Stimulated activated naive CD8-positive, alpha-beta T cell treated with anti-CD3 and anti-CD28 coated beads, Interleukin-15, amount 100 ng/mL, for 72 hours (primary cell): ENCODE measurements around the gene C1QC.

Experiments used
- ATAC-seq: fragments of 150-1000 bp; cut with Tn5 transposase; 2 replicates; pipeline ENCODE4 v1.10.0; 2021; ENCODE audit warnings: mild to moderate bottlenecking, moderate library complexity
- DNase-seq, 2 donors: peaks; one replicate each; pipeline ENCODE4 v3.0.0; 2021 to 2022
- H3K27ac Mint-ChIP-seq, 2 donors: one replicate each; pipeline ENCODE4 v1.8.0; 2022; ENCODE audit warnings: mild to moderate bottlenecking in 2 of 2, mixed read lengths in 2 of 2, moderate library complexity in 2 of 2
- H3K27me3 Mint-ChIP-seq: one replicate; pipeline ENCODE4 v1.8.0; 2022; ENCODE audit warnings: mixed read lengths
- H3K4me1 Mint-ChIP-seq: one replicate; pipeline ENCODE4 v1.8.0; 2022; ENCODE audit warnings: mild to moderate bottlenecking, mixed read lengths
- H3K4me3 Mint-ChIP-seq, 2 donors: one replicate each; pipeline ENCODE4 v1.8.0; 2022; ENCODE audit warnings: mild to moderate bottlenecking in 2 of 2, mixed read lengths in 2 of 2, moderate library complexity in 1 of 2
- H3K9me3 Mint-ChIP-seq, 2 donors: one replicate each; pipeline ENCODE4 v1.8.0; 2022; ENCODE audit warnings: mixed read lengths in 2 of 2

C1QC gene

DNA sequence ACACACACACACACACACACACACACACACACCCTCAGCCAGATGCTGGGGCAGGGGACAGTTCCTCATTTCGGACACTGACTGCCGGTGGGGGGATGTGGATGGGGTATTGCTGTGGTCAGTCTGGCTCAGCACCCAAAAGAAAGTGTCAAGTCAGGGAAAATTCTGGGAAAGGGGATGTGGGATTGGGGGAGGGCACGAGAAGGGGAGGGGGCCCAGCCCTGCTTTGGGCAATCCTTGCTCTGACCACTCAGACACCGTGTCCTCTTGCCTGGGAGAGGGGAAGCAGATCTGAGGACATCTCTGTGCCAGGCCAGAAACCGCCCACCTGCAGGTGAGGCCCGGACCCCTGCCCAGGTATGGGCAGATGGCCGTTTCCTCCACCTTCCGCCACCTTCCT, at the start of gene C1QC:
Gene C1QC, plus strand, starts transcription at position 253 of the 400 bp plus-strand sequence. CDS start 391 bp downstream, outside the sequence.
- Mint-ChIP-seq H3K4me3 (no peak within 1 kb of the TSS), H3K9me3 (no peaks in the 10 kb centered on the region), H3K27ac (no peak within 1 kb of the TSS), H3K27me3 (peaks cover 42% of the 10 kb centered on the region), H3K4me1 (no peaks in the 10 kb centered on the region)
- ATAC-seq: no peak
- no peak for DNase-seq

DNA sequence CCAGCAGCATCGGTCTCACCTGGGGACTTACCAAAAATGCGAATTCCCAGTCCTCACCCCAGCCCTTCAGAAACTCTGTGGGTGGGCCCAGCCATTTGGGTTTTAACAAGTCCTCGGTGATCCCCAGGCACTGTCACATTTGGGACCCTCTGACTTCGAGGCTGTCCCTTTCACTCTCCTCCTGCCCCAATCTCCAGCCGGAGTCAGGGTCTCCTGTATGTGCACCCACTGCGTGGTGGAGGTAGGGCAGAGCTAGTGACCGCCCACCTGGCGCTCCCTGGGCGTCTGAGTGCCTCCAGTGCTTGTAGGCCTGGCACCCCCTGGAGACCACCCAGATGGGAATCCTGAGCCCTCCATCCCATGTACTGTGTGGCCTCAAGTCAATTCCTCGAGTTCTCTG, 49.0 kb upstream of the C1QC start:
- no peak for ATAC-seq
- Mint-ChIP-seq H3K9me3 (no peaks in the 10 kb centered on the region), H3K4me1 (no peaks in the 10 kb centered on the region), H3K4me3 (no peak overlapping the region), H3K27me3 (peaks cover 68% of the 10 kb centered on the region), H3K27ac (no peak overlapping the region)
- DNase-seq: no peak

DNA sequence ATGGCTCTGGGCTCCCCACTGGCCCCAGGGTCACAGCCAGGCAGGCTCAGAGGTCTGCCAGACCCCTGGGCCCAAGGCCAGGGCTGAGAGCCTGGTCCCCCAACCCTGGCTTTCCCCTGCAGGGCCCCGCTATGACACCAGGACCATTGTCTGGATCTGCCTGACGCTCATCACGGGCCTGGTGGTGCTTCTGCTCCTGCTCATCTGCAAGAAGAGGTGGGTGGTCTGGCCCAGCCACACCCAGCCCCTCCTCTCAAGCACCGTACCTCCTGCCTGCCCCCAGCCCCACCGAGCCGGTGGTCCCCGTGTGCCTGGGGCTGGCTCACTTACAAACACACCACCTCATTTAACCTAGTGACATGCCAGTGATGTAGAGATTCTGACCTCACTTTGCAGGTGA, 48.3 kb upstream of the C1QC start:
- H3K9me3 Mint-ChIP-seq: no peaks in the 10 kb centered on the region
- H3K27me3 Mint-ChIP-seq: peaks cover 63% of the 10 kb centered on the region
- DNase-seq (no peak), ATAC-seq (no peak)
- no peak overlapping the region for H3K4me3 Mint-ChIP-seq
- H3K4me1 Mint-ChIP-seq: no peaks in the 10 kb centered on the region
- no peak overlapping the region for H3K27ac Mint-ChIP-seq

DNA sequence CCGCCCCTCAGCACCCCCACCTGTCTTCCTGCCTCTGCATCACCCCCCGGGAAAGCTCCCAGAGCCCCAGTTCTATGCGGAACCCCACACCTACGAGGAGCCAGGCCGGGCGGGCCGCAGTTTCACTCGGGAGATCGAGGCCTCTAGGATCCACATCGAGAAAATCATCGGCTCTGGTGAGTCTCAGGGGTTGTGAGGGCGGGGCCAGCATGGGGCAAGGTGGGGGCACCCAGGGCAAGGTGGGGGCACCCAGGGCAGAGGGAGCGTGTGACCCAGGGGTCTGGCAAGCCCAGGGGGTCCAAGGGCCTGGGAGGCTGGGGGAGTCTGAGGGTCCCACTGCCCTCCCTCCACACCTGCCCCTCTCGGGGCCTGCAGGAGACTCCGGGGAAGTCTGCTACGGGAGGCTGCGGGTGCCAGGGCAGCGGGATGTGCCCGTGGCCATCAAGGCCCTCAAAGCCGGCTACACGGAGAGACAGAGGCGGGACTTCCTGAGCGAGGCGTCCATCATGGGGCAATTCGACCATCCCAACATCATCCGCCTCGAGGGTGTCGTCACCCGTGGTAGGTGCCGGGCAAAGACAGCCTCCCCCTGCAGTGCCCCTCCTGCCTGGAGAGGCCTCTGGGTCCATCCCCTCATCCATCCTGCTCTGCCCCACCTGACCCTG, 46.0 kb upstream of the C1QC start:
- Mint-ChIP-seq H3K9me3 (no peaks in the 10 kb centered on the region), H3K4me1 (no peaks in the 10 kb centered on the region), H3K27ac (no peak overlapping the region), H3K27me3 (peaks cover 52% of the 10 kb centered on the region), H3K4me3 (no peak overlapping the region)
- no peak for ATAC-seq
- DNase-seq: no peak

DNA sequence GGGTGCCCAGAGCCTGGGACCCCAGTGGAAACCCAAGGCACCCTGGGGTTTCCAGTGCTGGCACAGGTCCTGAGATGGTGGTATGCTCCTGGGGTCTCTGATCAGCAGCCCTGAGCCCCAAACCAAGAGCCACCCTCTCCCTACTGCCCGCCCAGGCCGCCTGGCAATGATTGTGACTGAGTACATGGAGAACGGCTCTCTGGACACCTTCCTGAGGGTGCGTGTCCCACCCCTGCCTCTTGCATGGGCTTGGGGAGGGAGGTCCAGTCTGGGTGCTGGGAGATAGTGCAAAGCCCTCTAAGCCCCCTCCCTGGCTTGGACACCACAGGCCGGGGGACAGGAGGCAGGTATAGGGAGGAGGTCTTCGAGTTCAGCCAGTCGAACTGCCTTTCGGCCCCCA, 45.4 kb upstream of the C1QC start:
- DNase-seq: no peak
- Mint-ChIP-seq H3K4me1 (no peaks in the 10 kb centered on the region), H3K27me3 (peaks cover 46% of the 10 kb centered on the region), H3K4me3 (no peak overlapping the region), H3K9me3 (no peaks in the 10 kb centered on the region), H3K27ac (no peak overlapping the region)
- no peak for ATAC-seq

DNA sequence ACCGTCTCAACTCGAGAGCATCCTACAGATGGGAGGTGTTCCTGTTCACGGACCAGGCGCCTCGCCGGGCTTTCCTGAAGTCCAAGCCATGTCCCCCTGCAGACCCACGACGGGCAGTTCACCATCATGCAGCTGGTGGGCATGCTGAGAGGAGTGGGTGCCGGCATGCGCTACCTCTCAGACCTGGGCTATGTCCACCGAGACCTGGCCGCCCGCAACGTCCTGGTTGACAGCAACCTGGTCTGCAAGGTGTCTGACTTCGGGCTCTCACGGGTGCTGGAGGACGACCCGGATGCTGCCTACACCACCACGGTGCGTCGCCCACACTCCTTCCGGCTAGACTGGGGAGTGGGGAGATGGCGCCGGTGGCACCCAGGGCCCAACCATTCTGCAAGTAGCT, 44.7 kb upstream of the C1QC start:
- DNase-seq (no peak), ATAC-seq (no peak)
- Mint-ChIP-seq H3K9me3 (no peaks in the 10 kb centered on the region), H3K4me1 (no peaks in the 10 kb centered on the region), H3K4me3 (no peak overlapping the region), H3K27ac (no peak overlapping the region), H3K27me3 (peaks cover 49% of the 10 kb centered on the region)

DNA sequence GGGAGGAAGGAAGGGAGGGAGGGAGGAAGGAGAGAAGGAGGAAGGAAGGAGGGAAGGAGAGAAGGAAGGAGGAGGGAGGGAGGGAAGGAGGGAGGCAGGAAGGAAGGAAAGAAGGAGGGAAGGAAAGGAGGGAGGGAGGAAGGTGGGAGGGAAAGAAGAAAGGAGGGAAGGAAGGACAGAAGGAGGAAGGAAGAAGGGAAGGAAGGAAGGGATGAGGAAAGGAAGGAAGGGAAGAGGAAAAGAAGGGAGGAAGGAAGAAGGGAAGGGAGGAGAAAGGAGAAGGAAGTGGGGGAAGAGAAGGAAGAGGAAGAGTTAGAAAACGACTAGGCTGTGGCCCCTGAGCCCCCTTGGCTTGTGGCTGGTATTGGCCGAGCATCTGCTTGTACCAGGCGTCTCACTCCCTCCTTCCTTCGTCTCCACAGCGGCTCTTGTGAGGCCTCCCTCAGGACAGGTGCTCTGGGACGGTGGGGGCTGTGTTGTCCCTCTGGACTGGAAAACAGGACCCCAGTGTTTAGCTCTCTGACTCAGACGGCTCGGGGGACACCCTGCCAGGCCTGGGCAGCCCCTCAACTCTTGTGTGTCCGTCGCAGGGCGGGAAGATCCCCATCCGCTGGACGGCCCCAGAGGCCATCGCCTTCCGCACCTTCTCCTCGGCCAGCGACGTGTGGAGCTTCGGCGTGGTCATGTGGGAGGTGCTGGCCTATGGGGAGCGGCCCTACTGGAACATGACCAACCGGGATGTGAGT, 43.2 kb upstream of the C1QC start:
- no peaks in the 10 kb centered on the region for H3K9me3 Mint-ChIP-seq
- ATAC-seq (no peak), DNase-seq (no peak)
- H3K4me3 Mint-ChIP-seq: no peak overlapping the region
- no peaks in the 10 kb centered on the region for H3K4me1 Mint-ChIP-seq
- H3K27ac Mint-ChIP-seq: no peak overlapping the region
- peaks cover 50% of the 10 kb centered on the region for H3K27me3 Mint-ChIP-seq

DNA sequence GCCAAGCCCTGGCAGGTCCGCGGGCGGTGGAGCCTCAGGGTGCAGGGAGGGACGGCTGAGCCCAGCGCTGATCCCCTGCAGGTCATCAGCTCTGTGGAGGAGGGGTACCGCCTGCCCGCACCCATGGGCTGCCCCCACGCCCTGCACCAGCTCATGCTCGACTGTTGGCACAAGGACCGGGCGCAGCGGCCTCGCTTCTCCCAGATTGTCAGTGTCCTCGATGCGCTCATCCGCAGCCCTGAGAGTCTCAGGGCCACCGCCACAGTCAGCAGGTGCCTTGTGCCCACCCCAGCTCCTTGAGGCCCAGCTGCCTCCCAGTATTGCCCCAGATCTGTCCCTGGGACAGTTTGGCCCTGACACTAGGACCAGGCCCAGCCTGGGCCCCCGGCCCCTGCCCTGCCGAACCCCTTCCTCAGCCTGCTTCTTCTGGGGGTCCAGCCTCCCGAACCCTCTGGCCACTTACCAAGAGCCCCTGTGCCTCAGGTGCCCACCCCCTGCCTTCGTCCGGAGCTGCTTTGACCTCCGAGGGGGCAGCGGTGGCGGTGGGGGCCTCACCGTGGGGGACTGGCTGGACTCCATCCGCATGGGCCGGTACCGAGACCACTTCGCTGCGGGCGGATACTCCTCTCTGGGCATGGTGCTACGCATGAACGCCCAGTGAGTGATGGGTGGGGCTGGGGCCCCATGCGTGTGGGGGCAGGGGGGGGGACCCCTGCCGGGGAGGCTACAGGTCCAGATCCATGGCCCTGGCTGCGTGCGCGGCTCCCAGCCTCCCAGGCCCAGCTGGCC, 42.4 kb upstream of the C1QC start:
- Mint-ChIP-seq H3K27ac (no peak overlapping the region), H3K9me3 (no peaks in the 10 kb centered on the region), H3K27me3 (peaks cover 50% of the 10 kb centered on the region), H3K4me1 (no peaks in the 10 kb centered on the region), H3K4me3 (no peak overlapping the region)
- ATAC-seq (peak; percentile 43), DNase-seq (no peak)

DNA sequence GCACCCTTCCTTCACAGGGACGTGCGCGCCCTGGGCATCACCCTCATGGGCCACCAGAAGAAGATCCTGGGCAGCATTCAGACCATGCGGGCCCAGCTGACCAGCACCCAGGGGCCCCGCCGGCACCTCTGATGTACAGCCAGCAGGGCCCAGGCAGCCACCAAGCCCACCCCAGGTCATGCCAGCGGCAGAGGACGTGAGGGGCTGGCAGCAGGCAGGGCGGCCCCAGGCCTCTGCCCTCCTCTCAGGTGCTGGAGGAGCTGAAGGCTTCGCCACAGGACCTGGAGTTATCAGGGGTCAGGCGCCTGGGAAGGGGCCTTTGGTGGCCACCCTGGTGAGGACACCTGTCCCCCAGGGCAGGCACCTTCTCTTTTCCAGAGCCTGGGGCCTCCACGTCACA, 41.8 kb upstream of the C1QC start:
- DNase-seq: no peak
- no peaks in the 10 kb centered on the region for H3K9me3 Mint-ChIP-seq
- no peak overlapping the region for H3K4me3 Mint-ChIP-seq
- ATAC-seq: no peak
- H3K27ac Mint-ChIP-seq: no peak overlapping the region
- H3K27me3 Mint-ChIP-seq: peaks cover 53% of the 10 kb centered on the region
- H3K4me1 Mint-ChIP-seq: no peaks in the 10 kb centered on the region

DNA sequence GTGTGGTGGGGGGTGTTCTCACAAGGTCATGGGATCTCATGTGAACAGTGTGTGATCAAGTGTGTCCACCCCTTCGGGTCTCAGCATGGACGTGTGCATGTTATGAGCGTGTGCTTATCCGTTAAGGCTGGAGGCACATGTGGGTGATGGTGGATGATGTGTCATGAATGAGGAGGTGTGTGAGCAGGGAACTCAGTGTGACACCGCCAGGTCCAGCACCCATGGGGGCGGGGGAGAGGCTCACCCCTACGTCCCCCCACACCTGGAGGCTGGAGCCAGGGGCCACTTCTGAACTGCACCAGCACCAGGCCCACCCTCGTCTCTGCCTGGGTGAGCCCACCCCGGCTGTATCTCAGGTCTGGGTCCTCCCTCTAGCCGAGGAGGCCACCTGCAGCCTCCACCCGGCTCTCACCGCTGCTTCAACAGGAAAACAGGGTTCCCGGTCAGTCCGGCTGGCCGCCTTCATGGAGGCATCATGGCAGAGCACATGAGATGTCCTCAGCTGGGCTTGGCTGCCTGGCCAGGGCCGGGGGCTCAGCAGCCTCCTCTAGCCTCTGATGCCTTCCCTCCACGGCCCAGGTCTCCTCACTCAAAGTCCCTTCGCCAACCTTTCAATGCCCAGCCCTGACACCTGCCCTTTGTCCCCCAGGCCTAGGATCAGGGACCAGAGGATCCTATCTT, 41.2 kb upstream of the C1QC start:
- Mint-ChIP-seq H3K27ac (no peak overlapping the region), H3K27me3 (peaks cover 55% of the 10 kb centered on the region), H3K4me1 (no peaks in the 10 kb centered on the region), H3K4me3 (no peak overlapping the region), H3K9me3 (no peaks in the 10 kb centered on the region)
- ATAC-seq: no peak
- DNase-seq: no peak

DNA sequence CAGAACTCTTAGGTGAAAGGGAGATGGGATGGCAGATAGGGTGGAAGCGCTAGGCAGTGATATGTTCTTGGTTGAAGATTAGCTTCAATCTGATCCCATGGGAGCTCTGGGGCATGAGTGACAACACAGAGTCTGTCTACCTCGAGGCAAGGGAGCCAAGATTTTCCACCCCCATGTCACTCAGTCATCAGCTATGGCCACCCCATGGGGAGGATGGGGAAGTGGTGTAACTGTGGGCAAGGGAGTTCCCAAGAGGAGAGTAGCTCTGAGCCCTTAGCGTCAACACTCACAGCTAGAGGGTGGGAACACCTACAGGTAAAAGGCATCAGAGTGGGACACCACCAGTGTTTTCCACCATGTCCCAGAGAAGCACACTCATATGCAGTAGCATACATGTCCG, 37.3 kb upstream of the C1QC start:
- ATAC-seq (no peak), DNase-seq (no peak)
- peaks cover 74% of the 10 kb centered on the region for H3K27me3 Mint-ChIP-seq
- H3K27ac Mint-ChIP-seq: no peak overlapping the region
- no peak overlapping the region for H3K4me3 Mint-ChIP-seq
- no peaks in the 10 kb centered on the region for H3K9me3 Mint-ChIP-seq
- no peaks in the 10 kb centered on the region for H3K4me1 Mint-ChIP-seq

DNA sequence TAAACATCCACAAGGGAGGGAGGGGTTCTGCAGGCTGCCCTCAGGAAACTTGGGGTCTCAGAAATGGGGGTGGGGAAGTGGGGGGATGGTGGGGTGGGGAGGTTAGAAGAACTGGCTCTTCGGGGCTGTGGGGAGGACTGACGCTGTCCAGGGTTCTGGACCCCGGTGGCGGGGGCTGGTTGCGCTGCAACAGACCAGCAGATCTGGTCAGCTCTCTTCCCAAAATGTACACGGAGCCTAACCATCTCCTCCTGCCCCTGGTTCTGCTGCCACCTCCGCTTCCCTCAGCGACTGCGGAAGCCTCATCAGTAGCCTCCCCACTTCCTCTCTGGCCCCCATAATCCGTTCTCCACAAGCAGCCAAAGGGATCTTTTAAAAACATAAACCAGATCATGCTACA, 36.3 kb upstream of the C1QC start:
- Mint-ChIP-seq H3K4me1 (no peaks in the 10 kb centered on the region), H3K4me3 (no peak overlapping the region), H3K27me3 (peaks cover 72% of the 10 kb centered on the region), H3K27ac (no peak overlapping the region), H3K9me3 (no peaks in the 10 kb centered on the region)
- DNase-seq (no peak), ATAC-seq (no peak)

DNA sequence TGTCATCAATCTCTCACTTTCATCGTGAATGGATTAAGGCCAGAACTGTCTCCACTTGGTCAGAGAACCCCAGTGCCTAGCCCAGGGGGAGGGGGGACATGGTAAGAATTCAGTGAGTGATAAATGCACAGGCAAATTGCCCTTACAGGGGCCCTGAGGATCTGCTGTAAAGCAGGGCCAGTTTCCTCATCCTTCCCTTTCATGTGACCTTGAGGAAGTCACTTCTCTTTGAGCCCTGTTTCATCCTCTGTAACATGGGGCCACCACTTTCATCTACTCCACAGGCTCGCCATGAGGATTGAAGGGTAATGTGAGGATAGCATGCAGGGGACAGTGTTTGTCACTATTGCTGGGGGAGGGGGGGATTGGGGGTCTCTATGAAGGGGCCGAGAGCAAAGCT, 35.1 kb upstream of the C1QC start:
- Mint-ChIP-seq H3K4me3 (no peak overlapping the region), H3K27ac (no peak overlapping the region), H3K4me1 (no peaks in the 10 kb centered on the region), H3K27me3 (peaks cover 76% of the 10 kb centered on the region), H3K9me3 (no peaks in the 10 kb centered on the region)
- ATAC-seq (no peak), DNase-seq (no peak)

DNA sequence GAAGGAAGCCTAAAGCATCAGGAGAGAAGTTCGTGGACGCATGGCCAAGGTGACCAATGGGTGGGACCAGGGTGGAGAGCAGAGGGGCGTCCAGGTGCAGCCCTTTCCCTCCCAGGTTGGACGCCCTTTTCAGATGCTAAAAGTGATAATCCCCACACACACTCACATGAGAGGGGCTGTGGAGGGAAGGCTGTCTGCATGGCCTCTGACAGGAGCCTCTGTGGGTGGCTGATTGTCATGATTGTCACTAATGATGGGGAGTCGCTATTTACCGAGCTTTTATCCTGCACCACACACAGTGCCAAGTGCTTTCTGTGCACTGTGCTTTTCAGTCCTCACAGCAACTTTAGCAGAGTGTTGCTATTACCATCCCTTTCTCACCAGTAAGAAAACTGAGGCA, 34.1 kb upstream of the C1QC start:
- H3K9me3 Mint-ChIP-seq: no peaks in the 10 kb centered on the region
- no peak for ATAC-seq
- DNase-seq: no peak
- no peak overlapping the region for H3K27ac Mint-ChIP-seq
- no peak overlapping the region for H3K4me3 Mint-ChIP-seq
- no peaks in the 10 kb centered on the region for H3K4me1 Mint-ChIP-seq
- peaks cover 76% of the 10 kb centered on the region for H3K27me3 Mint-ChIP-seq

DNA sequence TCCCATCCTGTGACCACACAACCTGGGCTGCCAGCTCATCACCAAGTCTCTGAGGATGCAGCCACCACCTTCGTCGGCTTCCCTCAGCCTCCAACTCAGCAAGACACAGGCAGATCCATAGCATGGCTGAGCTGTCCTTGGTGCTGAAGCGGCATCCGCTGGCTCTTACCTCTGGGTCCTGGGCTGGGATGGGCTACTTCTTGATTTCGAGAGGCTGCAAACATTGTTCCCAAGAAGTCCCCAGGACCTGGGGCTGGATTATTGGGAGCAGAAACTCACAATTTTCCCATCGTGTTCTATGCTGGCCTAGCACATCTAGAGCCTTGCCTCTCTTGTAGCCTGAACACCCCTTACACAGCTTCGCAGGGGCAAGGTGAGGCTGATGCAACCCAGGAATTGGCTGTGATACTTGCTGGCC, 31.9 kb upstream of the C1QC start:
- peak in 1 of 2 donors; percentile 6 for DNase-seq

More for the DNA sequence above, 31.9 kb upstream of the C1QC start:
- ATAC-seq: no peak
- no peaks in the 10 kb centered on the region for H3K9me3 Mint-ChIP-seq
- H3K27ac Mint-ChIP-seq: no peak overlapping the region
- H3K27me3 Mint-ChIP-seq: peaks cover 76% of the 10 kb centered on the region
- no peaks in the 10 kb centered on the region for H3K4me1 Mint-ChIP-seq
- H3K4me3 Mint-ChIP-seq: no peak overlapping the region
